DMS114 treated with DMSO at 0.1 percent for 48 hours (cell line): Measurements from ENCODE around the gene PRKAG2.

Experiments
- DNase-seq: peaks from one replicate; lab custom pipeline; 2025; ENCODE audit not compliant: unreplicated experiment; lab: John Stamatoyannopoulos, UW

Gene PRKAG2

DNA sequence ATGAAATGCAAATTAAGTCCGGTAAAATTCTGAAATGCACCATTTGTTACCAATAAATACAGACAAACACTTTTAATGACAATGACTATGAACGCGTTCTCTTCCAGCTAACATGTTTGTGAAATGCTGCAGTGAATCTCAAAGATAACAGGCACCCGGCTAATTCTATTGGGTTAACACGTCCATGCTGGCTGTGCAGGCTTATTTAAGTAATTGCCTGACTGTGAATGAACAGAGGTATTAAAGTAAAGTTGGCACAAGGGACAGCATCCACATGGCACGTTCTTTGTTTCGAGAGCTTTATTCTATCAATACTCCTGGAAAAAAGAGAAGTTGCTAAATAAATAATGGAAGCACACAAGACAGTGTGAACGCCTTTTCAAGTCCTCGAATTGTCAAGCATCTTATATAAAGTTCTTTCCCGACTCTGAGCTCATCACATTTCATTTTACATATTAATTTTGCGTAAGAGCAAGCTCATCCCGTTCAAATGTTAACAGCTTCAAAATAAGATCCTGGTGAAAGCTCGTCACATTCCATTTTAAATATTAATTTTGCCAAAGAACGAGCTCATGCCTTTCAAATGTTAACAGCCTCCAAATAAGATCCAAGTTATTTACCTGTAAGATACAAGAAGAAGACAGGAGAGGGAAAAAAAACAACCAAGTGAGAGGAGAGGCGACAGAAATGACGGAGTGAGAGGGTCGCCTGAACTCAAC lies 245.9 kb downstream of the PRKAG2 start:
- DNase-seq, result no peak

DNA sequence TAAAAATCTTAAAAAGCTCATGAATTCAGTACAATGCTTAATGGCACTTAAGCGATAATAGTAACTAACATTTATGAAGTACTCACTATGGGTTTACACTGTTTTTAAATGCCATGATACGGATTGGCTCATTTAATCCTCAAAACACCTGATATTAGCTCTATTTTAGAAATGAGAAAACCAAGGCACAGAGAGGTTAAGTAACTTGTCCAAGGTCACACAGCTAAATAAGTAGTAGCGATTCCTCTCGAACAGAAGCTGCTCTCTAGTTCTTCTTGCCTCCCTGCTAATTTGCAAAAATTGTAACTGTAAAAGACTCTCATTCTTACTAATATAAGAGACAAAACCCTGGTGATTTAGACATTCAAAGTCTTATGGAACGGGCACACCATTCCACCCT lies 246.6 kb downstream of the PRKAG2 start:
- no peak for DNase-seq

DNA sequence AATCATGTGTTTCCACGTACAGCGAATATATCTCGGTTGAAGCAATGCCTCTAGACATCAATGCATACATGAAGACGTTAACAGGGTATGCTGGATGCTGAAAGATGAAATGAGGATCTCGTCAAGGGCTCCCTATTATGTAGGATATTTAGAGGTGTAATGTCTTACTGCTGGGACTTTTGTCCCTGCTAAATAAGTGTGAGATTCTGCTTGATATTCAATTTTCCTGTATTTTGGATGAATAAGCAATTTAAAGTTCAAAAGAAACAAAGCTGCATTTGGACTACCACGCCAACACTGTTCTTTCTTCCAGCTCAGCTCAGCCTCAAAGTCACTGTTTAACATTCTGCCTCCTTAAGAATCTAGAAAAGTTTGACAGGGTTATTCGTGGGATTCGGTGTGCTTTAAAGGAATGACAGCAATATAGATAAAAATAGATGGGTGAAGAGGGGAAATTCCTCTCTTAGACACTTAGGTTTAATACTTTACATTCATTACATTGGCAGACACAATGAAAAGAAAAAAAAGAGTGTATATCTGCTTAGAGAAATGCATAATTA lies 247.1 kb downstream of the PRKAG2 start:
- no peak for DNase-seq

- DNase-seq, result no peak
These were observed 247.9 kb downstream of the PRKAG2 start for GRCh38 chr7:151628846-151629604.

DNA sequence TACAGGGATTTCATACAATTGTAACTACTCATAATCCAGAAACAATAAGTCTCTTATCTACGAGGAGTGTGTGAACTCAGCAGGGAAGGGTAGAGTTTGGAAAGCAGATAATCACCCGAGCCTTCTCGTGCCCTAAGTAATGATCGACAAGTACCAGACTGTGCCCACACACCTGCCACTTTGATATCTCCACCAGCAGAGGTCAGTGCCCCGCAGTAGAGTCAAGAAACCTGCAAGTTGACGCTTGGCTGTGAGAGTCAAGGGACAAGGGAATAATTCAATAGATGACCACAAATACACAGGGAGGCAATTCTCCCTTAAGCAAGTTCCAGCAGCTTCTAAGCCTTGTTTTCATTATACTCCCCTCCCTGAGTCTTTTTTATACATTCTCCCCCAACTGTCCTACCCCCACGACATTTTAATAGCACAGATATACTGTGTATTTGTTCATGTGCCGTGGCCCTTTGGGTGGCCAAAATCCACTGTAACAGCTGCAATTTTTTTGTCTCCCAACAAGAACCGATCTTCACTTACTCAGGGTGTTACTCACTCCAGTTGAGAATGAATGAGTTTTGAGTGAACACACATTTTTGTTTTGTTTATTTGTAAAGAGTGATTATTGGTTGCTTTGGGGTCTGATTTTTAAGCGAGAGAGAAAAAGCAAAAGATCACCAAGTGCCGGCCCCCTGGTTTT lies 250.3 kb downstream of the PRKAG2 start:
- no peak for DNase-seq

DNA sequence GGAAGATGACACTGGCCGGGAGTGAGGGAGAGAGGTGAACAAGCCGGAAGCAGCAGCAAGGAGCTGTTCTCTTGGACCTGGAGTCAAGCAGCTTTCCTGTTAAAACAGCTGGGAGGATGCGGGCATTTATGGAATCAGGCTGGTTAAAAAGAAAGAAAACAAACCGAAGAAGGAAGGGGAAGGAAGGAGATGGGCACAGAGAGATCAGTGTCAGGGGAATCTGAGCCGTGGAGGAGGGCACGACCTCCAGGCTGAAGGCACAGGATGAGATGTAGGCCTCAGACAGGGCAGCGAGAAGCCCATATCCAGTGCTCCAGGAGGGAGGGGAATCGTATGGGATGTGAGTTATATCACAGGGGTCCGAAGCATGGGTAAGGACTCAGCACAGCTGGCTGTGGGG lies 251.3 kb downstream of the PRKAG2 start:
- DNase-seq, result no peak

- no peak for DNase-seq
These were observed 252.5 kb downstream of the PRKAG2 start for GRCh38 chr7:151624246-151624928.

DNA sequence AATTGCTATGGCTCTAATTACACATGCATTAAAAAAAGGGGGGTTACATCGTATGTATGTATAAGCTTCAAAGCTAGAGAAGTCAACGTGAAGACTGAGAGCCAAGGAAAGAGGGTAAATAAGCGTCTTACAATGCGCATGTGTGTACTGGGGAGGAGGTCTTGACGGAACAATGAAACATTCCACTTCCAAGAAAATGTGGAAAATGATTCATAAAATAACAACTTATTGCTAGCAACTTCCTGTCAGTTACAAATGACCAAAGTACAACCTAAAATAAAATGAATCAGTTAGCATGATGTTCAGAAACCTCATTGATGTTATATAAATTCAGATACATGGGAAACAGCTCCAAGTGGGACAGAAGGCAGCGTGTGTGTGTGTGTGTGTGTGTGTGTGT lies 253.1 kb downstream of the PRKAG2 start:
- no peak for DNase-seq

DNA sequence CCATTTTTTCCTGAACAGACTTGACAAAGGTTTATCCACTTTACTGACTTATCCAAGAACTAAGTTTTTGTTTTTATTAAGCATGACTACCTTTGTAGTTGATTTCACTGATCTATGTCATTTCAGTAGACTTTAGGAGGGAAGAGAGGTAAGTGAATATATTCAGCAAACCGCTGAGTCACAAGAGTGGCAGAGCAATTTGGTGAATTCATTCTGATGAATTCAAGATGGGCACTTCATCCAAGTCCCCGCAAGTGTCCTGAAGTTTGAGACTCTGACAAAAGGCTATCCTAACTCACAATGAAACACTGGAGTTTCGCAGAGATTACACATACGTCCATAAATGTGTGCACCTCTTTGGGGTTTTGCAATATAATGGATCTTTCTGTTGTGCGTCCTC lies 255.0 kb downstream of the PRKAG2 start:
- DNase-seq, result no peak

GRCh38 chr7:151616443-151617213 lies 260.3 kb downstream of the PRKAG2 start:
- no peak for DNase-seq

- DNase-seq, result no peak
These were observed 261.1 kb downstream of the PRKAG2 start for GRCh38 chr7:151615784-151616183.

GRCh38 chr7:151615058-151615457 lies 261.9 kb downstream of the PRKAG2 start:
- DNase-seq, result no peak

DNA sequence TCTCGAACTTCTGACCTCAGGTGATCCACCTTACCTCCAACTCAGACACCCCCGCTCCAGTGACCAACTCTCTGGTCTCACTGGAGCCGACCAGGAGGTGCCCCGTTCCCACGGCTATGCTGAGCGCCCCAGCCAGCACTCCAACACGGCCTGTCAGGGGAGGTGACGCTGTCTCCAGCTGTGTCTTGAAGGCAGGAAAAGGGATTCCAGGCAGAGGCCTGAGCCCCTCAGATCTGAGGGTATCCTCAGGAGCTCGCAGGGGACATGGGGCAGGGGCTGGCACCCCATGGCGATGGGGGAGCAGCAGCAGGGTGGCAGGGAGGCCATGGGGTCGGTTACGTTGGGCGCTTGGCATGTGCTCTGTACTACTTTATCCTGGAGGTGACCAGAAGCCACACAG lies 262.9 kb downstream of the PRKAG2 start:
- DNase-seq, result no peak

DNA sequence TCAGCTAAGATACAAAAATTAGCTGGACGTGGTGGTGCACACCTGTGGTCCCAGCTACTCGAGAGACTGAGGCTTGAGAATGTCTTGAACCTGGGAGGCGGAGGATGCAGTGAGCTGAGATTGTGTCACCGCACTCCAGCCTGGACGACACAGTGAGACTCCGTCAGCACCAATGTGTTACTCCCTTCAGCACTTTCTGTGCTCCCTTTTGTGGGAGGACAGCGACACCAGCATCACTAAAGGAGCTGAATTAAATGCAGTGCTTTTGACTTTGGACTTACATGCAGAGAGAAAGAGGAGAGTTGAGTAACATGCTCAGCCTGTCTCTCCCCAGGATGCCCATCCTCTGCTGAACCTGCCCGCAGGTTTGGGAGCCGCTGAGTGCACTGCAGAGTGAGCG lies 265.0 kb downstream of the PRKAG2 start:
- DNase-seq, result no peak

GRCh38 chr7:151611041-151611440 lies 265.9 kb downstream of the PRKAG2 start:
- DNase-seq, result no peak

- no peak for DNase-seq
These were observed 268.8 kb downstream of the PRKAG2 start for GRCh38 chr7:151608031-151608551.

DNA sequence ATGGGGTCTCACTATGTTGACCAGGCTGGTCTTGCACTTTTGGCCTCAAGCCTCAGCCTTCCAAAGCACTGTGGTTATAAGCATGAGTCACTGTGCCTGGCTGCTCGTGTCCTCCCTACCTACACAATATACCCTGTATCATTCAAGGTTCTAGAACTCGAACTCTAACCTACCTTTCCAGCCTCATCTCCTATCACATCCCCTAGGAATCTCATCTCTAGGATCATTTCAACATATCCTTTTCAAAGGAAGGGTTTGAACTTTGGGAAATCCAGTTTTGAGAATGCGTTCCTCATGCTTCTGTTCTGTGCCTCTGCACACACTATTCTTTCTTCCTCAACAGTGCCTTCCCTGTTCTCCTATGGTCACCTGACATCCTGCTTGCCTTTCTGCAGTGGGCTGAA lies 269.4 kb downstream of the PRKAG2 start:
- DNase-seq, result no peak

DNA sequence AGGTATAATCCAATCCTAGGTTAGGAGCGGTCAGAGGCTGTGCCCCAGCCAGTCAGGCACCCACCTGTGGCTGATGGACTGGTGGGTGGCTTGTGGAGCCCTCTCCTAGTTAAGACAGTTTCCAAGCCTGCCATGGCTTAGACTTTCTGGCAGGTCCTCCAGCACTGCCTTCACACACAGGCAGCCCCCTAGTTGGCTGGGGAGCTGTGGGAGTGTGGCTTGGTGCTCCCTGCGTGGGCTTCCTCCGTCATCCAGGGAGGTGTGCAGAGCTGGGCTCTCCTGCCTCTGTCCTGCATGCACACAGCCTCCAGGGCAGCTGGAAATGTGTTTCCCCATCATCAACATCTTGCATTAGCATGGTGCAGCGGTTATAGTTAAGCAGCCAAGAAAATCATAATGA lies 273.0 kb downstream of the PRKAG2 start:
- no peak for DNase-seq

GRCh38 chr7:151601521-151602305 lies 275.2 kb downstream of the PRKAG2 start:
- DNase-seq, result no peak
